ENCODE measurements around the gene PROM2. TPM values are rescaled to one million over a fixed set of nuclear protein-coding genes. Genes with fewer than 3 reads are reported as not detected.
A peak's percentile ranks its signal among the peaks of the same experiment; 100 is the strongest.

The PROM2 gene
- total RNA-seq, 4 donors from 2014 or later: 0.50 to 3.2 (median 2.1) TPM

- H3K27ac ChIP-seq (replicated peaks in 1 of 4): no peak overlapping the region
- 41% methylated on average over 6 of the region's 6 CpGs for WGBS
- no peak for TF ChIP-seq POLR2A (IDR thresholded peaks at IDR 0.05; ENCODE audit: low read depth)
- TF ChIP-seq EP300 (IDR thresholded peaks at IDR 0.05): no peak
- TF ChIP-seq, protein P1, sequence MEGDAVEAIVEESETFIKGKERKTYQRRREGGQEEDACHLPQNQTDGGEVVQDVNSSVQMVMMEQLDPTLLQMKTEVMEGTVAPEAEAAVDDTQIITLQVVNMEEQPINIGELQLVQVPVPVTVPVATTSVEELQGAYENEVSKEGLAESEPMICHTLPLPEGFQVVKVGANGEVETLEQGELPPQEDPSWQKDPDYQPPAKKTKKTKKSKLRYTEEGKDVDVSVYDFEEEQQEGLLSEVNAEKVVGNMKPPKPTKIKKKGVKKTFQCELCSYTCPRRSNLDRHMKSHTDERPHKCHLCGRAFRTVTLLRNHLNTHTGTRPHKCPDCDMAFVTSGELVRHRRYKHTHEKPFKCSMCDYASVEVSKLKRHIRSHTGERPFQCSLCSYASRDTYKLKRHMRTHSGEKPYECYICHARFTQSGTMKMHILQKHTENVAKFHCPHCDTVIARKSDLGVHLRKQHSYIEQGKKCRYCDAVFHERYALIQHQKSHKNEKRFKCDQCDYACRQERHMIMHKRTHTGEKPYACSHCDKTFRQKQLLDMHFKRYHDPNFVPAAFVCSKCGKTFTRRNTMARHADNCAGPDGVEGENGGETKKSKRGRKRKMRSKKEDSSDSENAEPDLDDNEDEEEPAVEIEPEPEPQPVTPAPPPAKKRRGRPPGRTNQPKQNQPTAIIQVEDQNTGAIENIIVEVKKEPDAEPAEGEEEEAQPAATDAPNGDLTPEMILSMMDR (IDR thresholded peaks at IDR 0.05): no peak
- TF ChIP-seq POLR2AphosphoS5 (IDR thresholded peaks at IDR 0.05): no peak
- no peaks in the 10 kb centered on the region for H3K36me3 ChIP-seq
- peak; percentile 45 for DNase-seq (ENCODE audit: extremely low spot score)
- intact Hi-C loops (cut with DNase I): no loop called here
- H3K9me3 ChIP-seq: no peaks in the 10 kb centered on the region
- H3K4me1 ChIP-seq: peaks cover 0 to 9% (median 2%) of the 10 kb centered on the region in 4 donors
- H3K4me3 ChIP-seq: no peak overlapping the region
- no peaks in the 10 kb centered on the region for H3K27me3 ChIP-seq
These were observed 9.6 kb upstream of the PROM2 start for GRCh38 chr2:95264624-95265023.

DNA sequence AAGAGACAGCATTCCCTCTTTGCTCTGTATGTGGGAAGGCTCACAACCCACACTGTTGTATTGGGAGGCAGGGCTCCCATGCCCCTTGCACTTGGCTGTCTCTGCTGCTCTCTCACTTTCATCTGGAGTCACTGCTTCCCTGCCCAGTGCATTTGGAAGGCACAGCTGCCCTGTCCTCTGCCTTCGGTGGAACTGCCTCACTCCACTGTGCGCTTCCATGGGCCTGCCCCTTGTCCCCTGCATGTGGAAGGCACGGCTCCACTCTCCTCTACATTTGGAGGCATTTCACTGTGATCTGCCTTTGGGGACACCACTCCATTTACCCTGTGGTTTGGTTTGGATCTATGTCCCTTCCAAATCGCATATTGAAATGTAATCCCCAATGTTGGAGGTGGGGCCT is 9.1 kb upstream of the PROM2 start:
- Histone ChIP-seq H3K4me3 (no peak overlapping the region), H3K27me3 (no peaks in the 10 kb centered on the region), H3K36me3 (no peaks in the 10 kb centered on the region), H3K4me1 (peaks cover 0 to 9% (median 2%) of the 10 kb centered on the region in 4 donors), H3K27ac (replicated peaks in 1 of 4) (no peak overlapping the region), H3K9me3 (no peaks in the 10 kb centered on the region)
- intact Hi-C loops (cut with DNase I): no loop called here
- peak; percentile 80 for DNase-seq (ENCODE audit: extremely low spot score)
- 82% methylated on average over 4 of the region's 4 CpGs for WGBS
- TF ChIP-seq POLR2AphosphoS5 (IDR thresholded peaks at IDR 0.05) (no peak), POLR2A (IDR thresholded peaks at IDR 0.05; ENCODE audit: low read depth) (no peak), EP300 (IDR thresholded peaks at IDR 0.05) (no peak)
- TF ChIP-seq, protein P1 (IDR thresholded peaks at IDR 0.05): no peak

- no peak overlapping the region for H3K4me3 ChIP-seq
- TF ChIP-seq EP300 (IDR thresholded peaks at IDR 0.05) (no peak), POLR2A (IDR thresholded peaks at IDR 0.05; ENCODE audit: low read depth) (no peak), POLR2AphosphoS5 (IDR thresholded peaks at IDR 0.05) (no peak)
- TF ChIP-seq, protein P1 (IDR thresholded peaks at IDR 0.05): no peak
- intact Hi-C loops (cut with DNase I): no loop called here
- peak; percentile 91 for DNase-seq (ENCODE audit: extremely low spot score)
- WGBS: 82% methylated on average over 8 of the region's 10 CpGs
- H3K36me3 ChIP-seq: no peaks in the 10 kb centered on the region
- no peaks in the 10 kb centered on the region for H3K27me3 ChIP-seq
- no peak overlapping the region for H3K27ac ChIP-seq (replicated peaks in 1 of 4)
- H3K9me3 ChIP-seq: no peaks in the 10 kb centered on the region
- H3K4me1 ChIP-seq: peaks cover 0 to 9% (median 2%) of the 10 kb centered on the region in 4 donors
These were observed 7.3 kb upstream of the PROM2 start for GRCh38 chr2:95266781-95267430.

- no peak overlapping the region for H3K4me3 ChIP-seq
- H3K9me3 ChIP-seq: no peaks in the 10 kb centered on the region
- TF ChIP-seq EP300 (IDR thresholded peaks at IDR 0.05) (no peak), POLR2AphosphoS5 (IDR thresholded peaks at IDR 0.05) (no peak), POLR2A (IDR thresholded peaks at IDR 0.05; ENCODE audit: low read depth) (no peak)
- TF ChIP-seq, protein P1 (IDR thresholded peaks at IDR 0.05): no peak
- H3K4me1 ChIP-seq: peaks cover 0 to 9% (median 2%) of the 10 kb centered on the region in 4 donors
- H3K36me3 ChIP-seq: no peaks in the 10 kb centered on the region
- no peaks in the 10 kb centered on the region for H3K27me3 ChIP-seq
- peak; percentile 81 for DNase-seq (ENCODE audit: extremely low spot score)
- 84% methylated on average over 11 of the region's 11 CpGs for WGBS
- no peak overlapping the region for H3K27ac ChIP-seq (replicated peaks in 1 of 4)
- intact Hi-C loops (cut with DNase I): no loop called here
These were observed 6.6 kb upstream of the PROM2 start for GRCh38 chr2:95267458-95268210.
